GM10248 (cell line): ENCODE data around the gene BOD1.

Source experiments
- CTCF ChIA-PET: fragments of 300-600 bp; sonication (Branson Sonifier 250); formaldehyde crosslinking; extraction: SDS; loops from one replicate; lab custom pipeline; 2021; ENCODE audit warnings: antibody characterized with exemption; lab: Yijun Ruan, JAX
- POLR2A ChIA-PET: fragments of 350-650 bp; sonication (Branson Sonifier 250); formaldehyde crosslinking; extraction: SDS; loops from one replicate; lab custom pipeline; 2020; ENCODE audit warnings: antibody characterized with exemption; lab: Yijun Ruan, JAX
- DNase-seq: peaks from one replicate; pipeline ENCODE4 v3.0.0; 2012; ENCODE audit errors: extremely low spot score
- TF ChIP-seq, protein P1 (sequence below): IDR thresholded peaks from 2 replicates; pipeline ENCODE4 v1.5.1; 2012; ENCODE audit warnings: mild to moderate bottlenecking, low read depth; ENCODE audit errors: extremely low read depth, missing control alignments, control extremely low read depth

The BOD1 gene

DNA sequence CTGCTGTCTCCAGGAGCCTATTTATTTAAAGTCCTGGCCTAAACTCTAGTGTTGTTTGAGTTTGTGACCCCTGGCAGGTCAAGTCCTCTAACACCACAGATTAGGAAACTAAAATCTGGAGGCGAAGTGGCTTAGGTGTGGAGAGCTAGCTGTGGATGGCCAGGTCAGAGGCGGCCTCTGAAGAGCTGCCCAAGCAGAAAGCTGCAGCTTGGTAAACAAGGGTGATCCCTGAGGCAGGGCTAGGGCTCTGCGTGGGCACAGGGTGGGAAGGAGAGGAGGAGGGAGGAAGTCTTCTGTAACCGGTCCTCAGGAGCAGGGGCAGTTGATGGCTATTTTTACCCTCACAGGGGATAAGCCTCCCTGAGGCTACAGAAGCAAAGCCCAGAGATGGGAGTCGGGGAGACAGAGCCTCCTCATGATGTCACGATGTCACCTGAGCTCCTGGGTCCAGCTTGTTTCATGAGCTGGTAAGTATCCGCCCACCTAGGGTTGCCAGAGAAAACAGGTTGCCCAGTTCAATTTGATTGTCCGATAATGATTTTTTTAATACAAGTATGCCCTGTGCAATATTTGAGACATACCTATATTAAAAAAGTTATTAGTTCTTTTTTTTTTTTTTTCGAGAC, 25.9 kb upstream of the BOD1 start:
- CTCF ChIA-PET = interaction anchor here (1.8 to 10.3 kb wide), 2 partner anchors 10 to 14 kb away, joined by 5 to 63 read pairs; no protein-coding TSS in a partner anchor
- TF ChIP-seq, protein P1, sequence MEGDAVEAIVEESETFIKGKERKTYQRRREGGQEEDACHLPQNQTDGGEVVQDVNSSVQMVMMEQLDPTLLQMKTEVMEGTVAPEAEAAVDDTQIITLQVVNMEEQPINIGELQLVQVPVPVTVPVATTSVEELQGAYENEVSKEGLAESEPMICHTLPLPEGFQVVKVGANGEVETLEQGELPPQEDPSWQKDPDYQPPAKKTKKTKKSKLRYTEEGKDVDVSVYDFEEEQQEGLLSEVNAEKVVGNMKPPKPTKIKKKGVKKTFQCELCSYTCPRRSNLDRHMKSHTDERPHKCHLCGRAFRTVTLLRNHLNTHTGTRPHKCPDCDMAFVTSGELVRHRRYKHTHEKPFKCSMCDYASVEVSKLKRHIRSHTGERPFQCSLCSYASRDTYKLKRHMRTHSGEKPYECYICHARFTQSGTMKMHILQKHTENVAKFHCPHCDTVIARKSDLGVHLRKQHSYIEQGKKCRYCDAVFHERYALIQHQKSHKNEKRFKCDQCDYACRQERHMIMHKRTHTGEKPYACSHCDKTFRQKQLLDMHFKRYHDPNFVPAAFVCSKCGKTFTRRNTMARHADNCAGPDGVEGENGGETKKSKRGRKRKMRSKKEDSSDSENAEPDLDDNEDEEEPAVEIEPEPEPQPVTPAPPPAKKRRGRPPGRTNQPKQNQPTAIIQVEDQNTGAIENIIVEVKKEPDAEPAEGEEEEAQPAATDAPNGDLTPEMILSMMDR = no peak

DNA sequence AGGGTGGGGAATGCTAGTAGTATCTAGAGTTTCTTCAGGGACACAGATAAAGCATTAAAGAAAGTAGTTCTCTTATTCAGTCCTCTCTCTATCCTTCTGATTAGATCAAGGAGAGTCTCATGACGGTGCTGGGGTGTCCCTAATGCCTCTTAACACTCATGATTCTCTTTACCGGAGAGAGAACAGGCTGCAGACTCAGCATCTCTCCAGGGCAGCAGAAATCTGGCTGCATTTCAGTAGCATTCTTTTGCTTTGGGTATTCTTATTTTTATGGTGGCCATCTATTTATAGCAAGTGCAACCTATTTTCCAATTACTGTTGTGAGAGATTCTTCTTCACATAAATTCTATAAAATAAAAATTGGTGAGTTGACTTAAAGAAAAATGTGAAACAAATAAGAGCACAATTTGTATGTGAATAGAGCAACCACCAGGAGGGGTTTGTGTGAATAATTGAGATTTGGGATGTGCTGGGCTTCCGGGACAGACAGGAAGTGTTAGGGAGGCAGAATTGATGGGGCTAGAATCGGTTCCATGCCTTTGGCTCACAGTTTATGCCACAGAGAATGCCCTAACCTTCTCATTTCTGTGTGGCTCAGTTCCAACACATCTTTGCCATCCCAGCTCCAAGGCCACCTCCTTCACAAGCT, 23.8 kb upstream of the BOD1 start:
- TF ChIP-seq, protein P1 = no peak
- DNase-seq = no peak
- CTCF ChIA-PET = interaction anchor here (1.0 to 10.3 kb wide), 3 partner anchors 9 to 16 kb away, joined by 3 to 63 read pairs (median 5); no protein-coding TSS in a partner anchor
- POLR2A ChIA-PET = no interaction called here

More for the DNA sequence above, 25.9 kb upstream of the BOD1 start:
- POLR2A ChIA-PET = no interaction called here
- DNase-seq = no peak

DNA sequence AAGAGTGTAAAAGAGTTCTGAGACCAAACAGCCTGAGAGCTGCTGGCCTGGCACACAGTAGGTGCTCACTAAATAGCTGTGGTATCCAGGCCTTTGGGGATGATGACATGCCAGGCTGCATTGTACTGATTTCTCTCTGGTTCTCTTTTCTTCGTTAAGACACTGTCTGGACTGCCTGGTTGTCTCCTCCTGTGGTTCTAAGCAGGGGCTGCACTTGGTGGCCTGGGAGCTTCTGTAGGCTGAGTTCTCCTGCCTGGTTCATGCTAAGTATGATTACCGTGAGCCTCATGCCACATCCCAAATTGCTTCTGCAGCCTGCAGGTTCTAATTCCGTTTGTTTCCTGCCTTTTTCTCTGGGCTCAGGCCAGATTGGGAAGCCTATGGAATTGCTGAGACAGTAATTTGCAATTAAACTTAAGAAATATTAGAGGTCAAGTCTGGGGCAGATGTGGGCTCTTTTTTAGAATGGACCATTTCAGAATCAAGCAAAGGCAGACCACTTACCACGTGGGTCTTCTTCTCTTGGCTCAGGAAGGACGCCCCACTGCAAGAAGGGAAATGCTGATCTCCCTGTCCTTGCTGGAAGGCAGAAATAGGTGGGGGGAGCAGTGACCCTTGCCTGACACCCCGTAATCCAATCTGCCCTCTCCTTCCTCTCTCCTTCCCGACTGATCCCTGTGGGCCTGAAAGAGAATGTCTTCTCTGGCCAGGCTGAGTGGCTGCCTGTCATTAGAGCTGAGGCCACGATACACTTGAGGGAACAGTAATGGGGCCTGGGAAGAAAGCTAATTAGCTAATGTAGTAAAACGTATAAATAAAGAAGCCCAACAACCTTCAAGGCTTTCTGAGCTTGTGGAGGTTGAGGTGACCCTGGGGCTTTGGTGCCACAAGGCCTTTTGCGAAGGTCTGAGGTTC, 21.9 kb upstream of the BOD1 start:
- no peak for DNase-seq
- CTCF ChIA-PET = interaction anchor here (0.9 to 10.3 kb wide), 6 partner anchors 10 to 117 kb away, joined by 3 to 63 read pairs (median 3); no protein-coding TSS in a partner anchor
- TF ChIP-seq, protein P1 = no peak
- POLR2A ChIA-PET = interaction anchor here (0.9 kb wide), 1 partner anchor 250 kb away, joined by 3 read pairs; the partner anchor contains the start of gene CPEB4

DNA sequence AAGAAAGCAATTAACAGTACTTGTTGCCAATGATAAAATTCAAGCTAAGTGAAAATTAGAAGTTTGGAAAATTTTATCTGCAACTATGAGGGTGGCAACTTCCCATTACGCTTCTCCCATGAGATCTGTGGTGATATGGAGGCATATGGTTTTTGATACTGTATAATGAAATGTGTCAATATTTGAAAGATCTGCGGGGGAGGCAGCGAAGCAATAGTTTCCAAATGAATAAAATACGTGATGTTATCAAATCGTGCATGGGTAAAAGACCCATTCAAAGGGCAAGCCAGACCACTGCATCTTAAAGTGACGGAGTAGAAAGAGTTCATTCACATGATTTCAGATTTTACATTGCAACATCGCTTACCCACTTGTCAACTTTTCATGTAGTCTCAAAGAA, 20.9 kb upstream of the BOD1 start:
- no peak for DNase-seq
- CTCF ChIA-PET = interaction anchor here (1.1 to 10.3 kb wide), 3 partner anchors 9 to 30 kb away, joined by 3 to 63 read pairs (median 3); no protein-coding TSS in a partner anchor
- POLR2A ChIA-PET = no interaction called here
- TF ChIP-seq, protein P1 = no peak

DNA sequence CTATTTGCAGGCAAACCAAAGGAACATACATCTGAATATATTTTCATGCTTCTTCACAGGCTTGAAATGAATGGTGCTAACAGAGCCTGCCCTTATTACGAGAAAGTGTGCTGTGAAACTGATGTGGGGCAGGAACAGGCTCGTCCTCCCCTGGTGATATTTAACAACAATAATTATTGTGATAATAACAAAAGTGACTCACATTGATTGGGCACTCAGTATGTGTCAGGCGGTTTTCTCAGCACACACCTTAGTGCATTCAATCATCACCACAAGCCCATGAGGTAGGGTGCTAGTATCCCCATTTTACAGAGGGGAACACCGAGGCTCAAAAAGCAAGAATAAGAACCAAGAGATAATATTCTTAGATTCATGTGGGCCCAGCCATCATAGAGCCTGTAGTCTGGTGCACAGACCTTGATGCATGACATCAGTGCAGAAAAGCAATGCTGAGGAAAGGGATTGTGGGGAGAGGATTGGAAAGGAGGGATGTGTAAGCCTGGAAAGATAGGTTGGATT, 18.1 kb upstream of the BOD1 start:
- DNase-seq = no peak
- POLR2A ChIA-PET = no interaction called here
- TF ChIP-seq, protein P1 = no peak
- CTCF ChIA-PET = interaction anchor here (1.1 to 2.1 kb wide), 2 partner anchors 9 to 15 kb away, joined by 3 to 13 read pairs; no protein-coding TSS in a partner anchor
